ENCODE measurements around the gene SPNS2. TPM values are rescaled to one million over a fixed set of nuclear protein-coding genes. Genes with fewer than 3 reads are reported as not detected.

The SPNS2 gene
- total RNA-seq, 1 donor from 2014 or later: 12.4 TPM

- intact Hi-C loops (cut with DNase I): loop anchor here (10.0 kb wide), 1 partner anchor 55 kb away; no protein-coding TSS in a partner anchor
- DNase-seq (ENCODE audit: missing footprints) (no peak), ATAC-seq (no peak)
Measured at GRCh38 chr17:4479340-4479981, 19.2 kb upstream of the SPNS2 start.

- peak; percentile 41 for DNase-seq (ENCODE audit: missing footprints)
- intact Hi-C loops (cut with DNase I): loop anchor here (10.0 kb wide), 1 partner anchor 55 kb away; no protein-coding TSS in a partner anchor
- ATAC-seq: no peak
Measured at GRCh38 chr17:4479982-4480751, 18.5 kb upstream of the SPNS2 start.

GRCh38 chr17:4480929-4481898 lies 17.5 kb upstream of the SPNS2 start:
- DNase-seq (ENCODE audit: missing footprints) (peak; percentile 66), ATAC-seq (peak; percentile 18)
- intact Hi-C loops (cut with DNase I): no loop called here

- intact Hi-C loops (cut with DNase I): no loop called here
- DNase-seq (ENCODE audit: missing footprints) (peak; percentile 25), ATAC-seq (no peak)
Measured at GRCh38 chr17:4482338-4483011, 16.2 kb upstream of the SPNS2 start.

- intact Hi-C loops (cut with DNase I): no loop called here
- ATAC-seq (no peak), DNase-seq (ENCODE audit: missing footprints) (peak; percentile 42)
Measured at GRCh38 chr17:4483012-4483840, 15.5 kb upstream of the SPNS2 start.

GRCh38 chr17:4485676-4486646 lies 12.7 kb upstream of the SPNS2 start:
- DNase-seq (ENCODE audit: missing footprints) (peak; percentile 74), ATAC-seq (no peak)
- intact Hi-C loops (cut with DNase I): no loop called here

- DNase-seq (ENCODE audit: missing footprints): no peak
- no peak for ATAC-seq
- intact Hi-C loops (cut with DNase I): no loop called here
Measured at GRCh38 chr17:4487296-4487695, 11.4 kb upstream of the SPNS2 start.

- DNase-seq (ENCODE audit: missing footprints) (no peak), ATAC-seq (peak; percentile 23)
- intact Hi-C loops (cut with DNase I): no loop called here
Measured at GRCh38 chr17:4487820-4488716, 10.6 kb upstream of the SPNS2 start.

- no peak for ATAC-seq
- intact Hi-C loops (cut with DNase I): no loop called here
Measured at GRCh38 chr17:4488989-4489595, 9.6 kb upstream of the SPNS2 start.

GRCh38 chr17:4490109-4490591 lies 8.5 kb upstream of the SPNS2 start:
- intact Hi-C loops (cut with DNase I): no loop called here
- ATAC-seq (no peak), DNase-seq (ENCODE audit: missing footprints) (no peak)

More at GRCh38 chr17:4488989-4489595, 9.6 kb upstream of the SPNS2 start:
- no peak for DNase-seq (ENCODE audit: missing footprints)

- intact Hi-C loops (cut with DNase I): no loop called here
- ATAC-seq (no peak), DNase-seq (ENCODE audit: missing footprints) (no peak)
Measured at GRCh38 chr17:4490637-4491061, 8.0 kb upstream of the SPNS2 start.

GRCh38 chr17:4492721-4493561 lies 5.7 kb upstream of the SPNS2 start:
- ATAC-seq (no peak), DNase-seq (ENCODE audit: missing footprints) (no peak)
- intact Hi-C loops (cut with DNase I): no loop called here

GRCh38 chr17:4497101-4497824 lies 1.4 kb upstream of the SPNS2 start:
- intact Hi-C loops (cut with DNase I): no loop called here
- no peak for DNase-seq (ENCODE audit: missing footprints)
- no peak for ATAC-seq

Measured in Right ventricle myocardium inferior (tissue), 1 donor.